GM20000 (cell line): ENCODE data around the gene CTXN1.
"Not testable (repeated sequence)": the region's sequence is repeated elsewhere in the genome, so short reads cannot be mapped to it uniquely, and the experiment has no call there.

Source experiments
- DNase-seq: peaks from one replicate; pipeline ENCODE4 v3.0.0; 2012; ENCODE audit warnings: low spot score
- CTCF ChIP-seq: IDR thresholded peaks from 2 replicates; pipeline ENCODE4 v1.5.1; 2012; ENCODE audit warnings: mild to moderate bottlenecking, control low read depth; ENCODE audit errors: extremely low read depth, missing control alignments

The CTXN1 gene

GRCh38 chr19:7919610-7920518, 6.1 kb downstream of the CTXN1 start, which contains the start of gene SNAPC2:
TSS of gene SNAPC2 (plus strand) at chr19:7920338. CDS start at chr19:7920367, 29 bp downstream.
- peak; percentile 94 for DNase-seq
- no peak for TF ChIP-seq CTCF

GRCh38 chr19:7918615-7919421, 7.1 kb downstream of the CTXN1 start:
- DNase-seq: no peak
- no peak for TF ChIP-seq CTCF

GRCh38 chr19:7918062-7918614, 7.8 kb downstream of the CTXN1 start:
- DNase-seq: not testable (repeated sequence)

- peak; percentile 48 for TF ChIP-seq CTCF
Measured at GRCh38 chr19:7917267-7918061, 8.5 kb downstream of the CTXN1 start.

GRCh38 chr19:7916955-7917266, 9.0 kb downstream of the CTXN1 start:
- no peak for DNase-seq
- no peak for TF ChIP-seq CTCF

More at GRCh38 chr19:7917267-7918061, 8.5 kb downstream of the CTXN1 start:
- peak; percentile 85 for DNase-seq

GRCh38 chr19:7916103-7916954, 9.6 kb downstream of the CTXN1 start:
- no peak for TF ChIP-seq CTCF
- peak; percentile 60 for DNase-seq
